Measurements from ENCODE around the gene OXER1.

- TF ChIP-seq GATA3 (IDR thresholded peaks at IDR 0.05; ENCODE audit: low read depth, low read length) (no peak), GATA2 (IDR thresholded peaks at IDR 0.05; ENCODE audit: low read depth, low read length) (no peak)
Observed at GRCh38 chr2:42801381-42801780, 37.4 kb upstream of the OXER1 start.
